ENCODE results near the gene MARK1.

DNA sequence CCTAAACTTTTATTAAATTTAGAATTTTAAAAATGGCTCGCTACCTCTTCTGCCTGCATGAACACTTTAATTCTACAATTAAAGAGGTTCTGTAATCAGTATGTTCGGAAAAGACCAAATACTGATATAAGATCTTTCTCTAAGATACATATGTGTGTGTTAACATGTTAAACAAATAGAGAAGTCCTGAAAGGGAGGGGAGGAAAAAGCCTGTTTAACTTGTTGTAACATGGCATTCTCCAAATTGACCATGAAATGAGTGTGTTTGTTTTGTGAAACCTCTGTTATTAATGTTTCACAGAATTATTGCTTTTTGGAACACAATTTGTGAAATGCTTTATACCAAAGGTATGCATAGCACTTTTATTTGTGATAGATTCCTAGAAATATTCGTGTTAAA is 77.0 kb downstream of the MARK1 start:
- TF ChIP-seq, protein P1, sequence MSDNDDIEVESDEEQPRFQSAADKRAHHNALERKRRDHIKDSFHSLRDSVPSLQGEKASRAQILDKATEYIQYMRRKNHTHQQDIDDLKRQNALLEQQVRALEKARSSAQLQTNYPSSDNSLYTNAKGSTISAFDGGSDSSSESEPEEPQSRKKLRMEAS (IDR thresholded peaks at IDR 0.05) = no peak
- TF ChIP-seq CEBPB (IDR thresholded peaks at IDR 0.05) (no peak), TAF1 (IDR thresholded peaks at IDR 0.05; ENCODE audit: low read depth) (no peak), RAD21 (IDR thresholded peaks at IDR 0.05; ENCODE audit: low read depth) (no peak), EP300 (IDR thresholded peaks at IDR 0.05; ENCODE audit: borderline replicate concordance) (no peak), TCF12 (IDR thresholded peaks at IDR 0.05; ENCODE audit: low read depth) (no peak), CREB1 (IDR thresholded peaks at IDR 0.05; ENCODE audit: low read depth) (no peak), YY1 (IDR thresholded peaks at IDR 0.05; ENCODE audit: low read depth) (no peak)
- TF ChIP-seq, protein P2, sequence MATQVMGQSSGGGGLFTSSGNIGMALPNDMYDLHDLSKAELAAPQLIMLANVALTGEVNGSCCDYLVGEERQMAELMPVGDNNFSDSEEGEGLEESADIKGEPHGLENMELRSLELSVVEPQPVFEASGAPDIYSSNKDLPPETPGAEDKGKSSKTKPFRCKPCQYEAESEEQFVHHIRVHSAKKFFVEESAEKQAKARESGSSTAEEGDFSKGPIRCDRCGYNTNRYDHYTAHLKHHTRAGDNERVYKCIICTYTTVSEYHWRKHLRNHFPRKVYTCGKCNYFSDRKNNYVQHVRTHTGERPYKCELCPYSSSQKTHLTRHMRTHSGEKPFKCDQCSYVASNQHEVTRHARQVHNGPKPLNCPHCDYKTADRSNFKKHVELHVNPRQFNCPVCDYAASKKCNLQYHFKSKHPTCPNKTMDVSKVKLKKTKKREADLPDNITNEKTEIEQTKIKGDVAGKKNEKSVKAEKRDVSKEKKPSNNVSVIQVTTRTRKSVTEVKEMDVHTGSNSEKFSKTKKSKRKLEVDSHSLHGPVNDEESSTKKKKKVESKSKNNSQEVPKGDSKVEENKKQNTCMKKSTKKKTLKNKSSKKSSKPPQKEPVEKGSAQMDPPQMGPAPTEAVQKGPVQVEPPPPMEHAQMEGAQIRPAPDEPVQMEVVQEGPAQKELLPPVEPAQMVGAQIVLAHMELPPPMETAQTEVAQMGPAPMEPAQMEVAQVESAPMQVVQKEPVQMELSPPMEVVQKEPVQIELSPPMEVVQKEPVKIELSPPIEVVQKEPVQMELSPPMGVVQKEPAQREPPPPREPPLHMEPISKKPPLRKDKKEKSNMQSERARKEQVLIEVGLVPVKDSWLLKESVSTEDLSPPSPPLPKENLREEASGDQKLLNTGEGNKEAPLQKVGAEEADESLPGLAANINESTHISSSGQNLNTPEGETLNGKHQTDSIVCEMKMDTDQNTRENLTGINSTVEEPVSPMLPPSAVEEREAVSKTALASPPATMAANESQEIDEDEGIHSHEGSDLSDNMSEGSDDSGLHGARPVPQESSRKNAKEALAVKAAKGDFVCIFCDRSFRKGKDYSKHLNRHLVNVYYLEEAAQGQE (IDR thresholded peaks at IDR 0.05; ENCODE audit: low read depth) = no peak

Data from Ishikawa (cell line).